GM12878 (cell line): Measurements from ENCODE around the gene RNF40. TPM values are rescaled to one million over a fixed set of nuclear protein-coding genes. Genes with fewer than 3 reads are reported as not detected.

Experiments used
- BMI1 ChIP-seq: fragments of 450-650 bp; IDR thresholded peaks from 2 replicates; pipeline ENCODE4 v1.6.1; 2016; ENCODE audit warnings: mild to moderate bottlenecking, moderate library complexity, borderline replicate concordance
- CBFB ChIP-seq: IDR thresholded peaks from 2 replicates; pipeline ENCODE4 v1.6.1; 2016; ENCODE audit warnings: antibody characterized with exemption, low read depth
- CHD2 ChIP-seq: IDR thresholded peaks from 2 replicates; pipeline ENCODE4 v1.6.1; 2011; ENCODE audit warnings: low read depth, low read length, improper control_type of control experiment, borderline replicate concordance
- HDAC6 ChIP-seq: fragments of 200-600 bp; sonication (generic); IDR thresholded peaks from one replicate; pipeline ENCODE4 v1.8.0; 2017; ENCODE audit warnings: antibody characterized with exemption; ENCODE audit not compliant: unreplicated experiment
- HSF1 ChIP-seq: fragments of 150-350 bp; IDR thresholded peaks from 2 replicates; pipeline ENCODE4 v1.6.1; 2014; ENCODE audit warnings: mild to moderate bottlenecking, low read depth, low read length
- LARP7 ChIP-seq: fragments of 450-650 bp; IDR thresholded peaks from 2 replicates; pipeline ENCODE4 v1.6.1; 2017; ENCODE audit warnings: mild to moderate bottlenecking
- MAX ChIP-seq: IDR thresholded peaks from 2 replicates; pipeline ENCODE4 v1.6.1; 2012; ENCODE audit warnings: low read depth, low read length, improper control_type of control experiment
- MEF2A ChIP-seq: IDR thresholded peaks from 2 replicates; pipeline ENCODE4 v1.6.1; 2011; ENCODE audit warnings: low read depth, mild to moderate bottlenecking, low read length, moderate library complexity; ENCODE audit not compliant: insufficient read depth
- MYC ChIP-seq: IDR thresholded peaks from 2 replicates; pipeline ENCODE4 v1.6.1; 2011; ENCODE audit warnings: mild to moderate bottlenecking, low read length, moderate library complexity, inconsistent platforms; ENCODE audit not compliant: insufficient read depth, insufficient replicate concordance, insufficient read length, severe bottlenecking
- NFYA ChIP-seq: IDR thresholded peaks from 2 replicates; pipeline ENCODE4 v1.6.1; 2011; ENCODE audit warnings: low read depth, mild to moderate bottlenecking, low read length, improper control_type of control experiment, borderline replicate concordance
- PAX8 ChIP-seq: fragments of 450-650 bp; IDR thresholded peaks from 2 replicates; pipeline ENCODE4 v1.6.1; 2017; ENCODE audit warnings: mild to moderate bottlenecking, moderate library complexity
- POLR2AphosphoS2 ChIP-seq: IDR thresholded peaks from 2 replicates; pipeline ENCODE4 v1.6.1; 2011; ENCODE audit warnings: low read depth, mild to moderate bottlenecking, low read length, improper control_type of control experiment, moderate library complexity
- POLR2AphosphoS5 ChIP-seq: IDR thresholded peaks from 2 replicates; pipeline ENCODE4 v1.6.1; 2011; ENCODE audit warnings: mild to moderate bottlenecking, low read length, inconsistent platforms
- POU2F2 ChIP-seq: IDR thresholded peaks from 3 replicates; pipeline ENCODE4 v1.6.1; 2011; ENCODE audit warnings: low read depth, mild to moderate bottlenecking, low read length, borderline replicate concordance
- RB1 ChIP-seq: fragments of 450-650 bp; formaldehyde crosslinking; IDR thresholded peaks from 2 replicates; pipeline ENCODE4 v1.6.1; 2017; ENCODE audit warnings: mild to moderate bottlenecking, borderline replicate concordance
- SREBF2 ChIP-seq: IDR thresholded peaks from 2 replicates; pipeline ENCODE4 v1.6.1; 2012; ENCODE audit warnings: mild to moderate bottlenecking, low read length
- YBX1 ChIP-seq: fragments of 450-650 bp; IDR thresholded peaks from 2 replicates; pipeline ENCODE4 v1.6.1; 2016; ENCODE audit warnings: antibody characterized with exemption
- ZBTB33 ChIP-seq: fragments of 450-650 bp; IDR thresholded peaks from 2 replicates; pipeline ENCODE4 v1.6.1; 2017; ENCODE audit warnings: mild to moderate bottlenecking
- ZNF24 ChIP-seq: fragments of 450-650 bp; IDR thresholded peaks from 2 replicates; pipeline ENCODE4 v1.6.1; 2017; ENCODE audit warnings: antibody characterized with exemption, mild to moderate bottlenecking
- ZNF687 ChIP-seq: fragments of 450-650 bp; IDR thresholded peaks from 2 replicates; pipeline ENCODE4 v1.6.1; 2017; ENCODE audit warnings: mild to moderate bottlenecking, moderate library complexity
- polyA plus RNA-seq, 11 experiments: library from polyadenylated mRNA; depleted of rRNA in 4 of 11; unstranded in 6 of 11; stranded (reverse) in 5 of 11; fragments of >200 nt; fragmentation: Nextera tagmentation in 4 of 11; fragmentation: Illumina TruSeq in 1 of 11; extraction: Ambion mirVana in 4 of 11; extraction: Trizol in 1 of 11; gene quantifications; 1 replicate in 1 of 11; 2 replicates in 10 of 11; pipeline versions ENCODE4 v1.2.1 to v1.2.3, GENCODE V29; 2011 to 2016; ENCODE audit warnings: inconsistent platforms in 2 of 11, missing spikeins in 2 of 11, low read depth in 1 of 11
- total RNA-seq, 4 experiments: library from RNA; depleted of rRNA in 3 of 4; stranded (reverse); fragments of >200 nt in 3 of 4; fragmentation: Illumina TruSeq in 1 of 4; extraction: Trizol in 1 of 4; gene quantifications; 2 replicates each; pipeline versions ENCODE4 v1.2.1 to v1.2.3, GENCODE V29; 2013 to 2021

RNF40 gene
- total and polyA plus RNA-seq, 10 of the 15 experiments (the other 5 are each of a cell fraction or from before 2014, with no cell fraction given), result 3.7 to 97.6 (median 58.4) TPM

- TF ChIP-seq ZNF687 (0 out of 2 replicates have a peak, but pooled peaks have one; percentile 42), BMI1 (peak; percentile 96), POLR2AphosphoS2 (peak; percentile 79; the same call in 1 of the 2 replicates), MAX (peak; percentile 22; the same call in 1 of the 2 replicates), ZNF24 (no peak), HSF1 (no peak), LARP7 (no peak; the same call in 1 of the 2 replicates), POLR2AphosphoS5 (peak; percentile 79; the same call in 1 of the 2 replicates), PAX8 (no peak), CHD2 (0 out of 2 replicates have a peak, but pooled peaks have one; percentile 40), MEF2A (no peak), ZBTB33 (no peak), RB1 (no peak), YBX1 (no peak), HDAC6 (peak; percentile 18), NFYA (no peak), POU2F2 (0 out of 3 replicates have a peak, but pooled peaks have one; percentile 47), SREBF2 (no peak), CBFB (peak; percentile 24; the same call in 1 of the 2 replicates), MYC (no peak)
These were observed at the start of gene RNF40, which contains the start of gene CFAP119 (continued) for GRCh38 chr16:30761928-30762902.
